Measurements from ENCODE around the gene DENND5B.
"Not testable (repeated sequence)": the region's sequence is repeated elsewhere in the genome, so short reads cannot be mapped to it uniquely, and the experiment has no call there.

Gene DENND5B

GRCh38 chr12:31377210-31377609 lies 213.7 kb downstream of the DENND5B start:
- DNase-seq (ENCODE audit: low spot score): not testable (repeated sequence)

DNA sequence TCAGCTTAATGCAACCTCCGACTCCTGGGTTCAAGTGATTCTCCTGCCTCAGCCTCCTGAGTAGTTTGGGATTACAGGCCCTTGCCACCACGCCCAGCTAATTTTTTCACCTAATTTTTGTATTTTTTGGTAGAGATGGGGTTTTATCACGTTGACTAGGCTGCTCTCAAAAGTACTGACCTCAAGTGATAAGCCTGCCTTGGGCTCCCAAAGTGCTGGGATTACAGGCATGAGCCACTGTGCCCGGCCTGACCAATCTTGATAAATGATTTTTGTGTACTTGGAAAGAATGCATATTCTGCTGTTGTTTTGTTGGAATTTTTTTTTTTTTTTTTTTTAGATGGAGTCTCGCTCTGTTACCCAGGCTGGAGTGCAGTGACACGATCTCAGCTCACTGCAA lies 215.5 kb downstream of the DENND5B start:
- not testable (repeated sequence) for DNase-seq (ENCODE audit: low spot score)

DNA sequence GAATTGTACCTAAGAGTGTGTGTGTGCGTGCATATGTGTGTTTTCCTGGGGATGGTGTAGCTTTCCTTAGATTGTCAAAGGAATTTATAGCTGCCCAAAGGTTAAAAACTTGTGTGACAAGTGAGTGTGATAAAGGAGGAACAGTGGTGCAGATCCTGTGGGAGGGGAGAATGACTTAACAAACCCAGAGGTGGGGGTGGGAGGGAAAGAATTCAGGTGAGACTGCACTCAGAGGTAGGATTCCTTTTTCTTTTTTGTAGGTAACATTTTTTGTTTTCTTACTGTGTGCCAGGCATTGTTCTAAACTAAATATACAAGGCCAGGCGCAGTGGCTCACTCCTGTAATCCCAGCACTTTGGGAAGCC lies 219.7 kb downstream of the DENND5B start:
- peak; percentile 30 for DNase-seq (ENCODE audit: low spot score)

- DNase-seq (ENCODE audit: low spot score): peak; percentile 62
Observed at GRCh38 chr12:31370531-31371255, 220.2 kb downstream of the DENND5B start.

DNA sequence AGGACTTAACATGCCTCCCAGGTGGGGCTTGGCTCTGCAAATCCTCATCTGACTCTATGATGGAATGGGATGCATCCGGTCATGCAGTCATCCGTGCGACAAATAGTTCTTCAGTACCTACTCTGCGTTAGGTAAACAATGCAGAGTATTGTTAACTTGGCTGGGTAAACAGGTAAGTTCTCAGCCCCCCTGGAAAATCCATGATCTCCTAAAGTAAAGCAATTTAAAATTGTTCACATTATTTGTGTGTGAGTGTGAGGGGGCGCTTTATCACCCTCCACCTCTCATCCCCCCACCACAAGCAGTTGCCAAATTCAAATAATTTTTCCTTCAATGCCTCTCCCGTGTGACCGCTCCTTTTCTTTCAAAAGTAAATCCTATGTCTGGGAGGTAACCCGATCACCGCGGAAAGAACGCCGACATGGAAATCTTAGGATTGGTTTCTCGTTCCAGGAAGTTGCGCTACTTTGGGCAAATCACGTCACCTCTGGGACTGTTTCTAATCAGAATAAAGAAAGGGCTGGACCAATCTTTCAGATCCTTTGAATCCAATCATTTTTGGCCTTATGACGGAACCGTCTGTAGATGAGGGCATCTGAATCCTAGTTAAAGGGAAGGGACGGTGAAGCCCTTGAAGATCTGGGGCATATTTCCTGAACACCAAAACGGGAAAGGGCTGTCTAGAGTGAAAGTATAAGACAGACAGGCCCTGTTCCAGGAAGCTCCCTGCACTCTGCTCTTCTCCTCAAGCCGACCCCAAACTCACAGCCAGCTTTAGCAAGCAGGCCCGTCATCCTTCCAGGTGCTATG lies 221.0 kb downstream of the DENND5B start:
- peak; percentile 74 for DNase-seq (ENCODE audit: low spot score)

- DNase-seq (ENCODE audit: low spot score): peak; percentile 46
Observed at GRCh38 chr12:31368666-31369361, 222.1 kb downstream of the DENND5B start.

DNA sequence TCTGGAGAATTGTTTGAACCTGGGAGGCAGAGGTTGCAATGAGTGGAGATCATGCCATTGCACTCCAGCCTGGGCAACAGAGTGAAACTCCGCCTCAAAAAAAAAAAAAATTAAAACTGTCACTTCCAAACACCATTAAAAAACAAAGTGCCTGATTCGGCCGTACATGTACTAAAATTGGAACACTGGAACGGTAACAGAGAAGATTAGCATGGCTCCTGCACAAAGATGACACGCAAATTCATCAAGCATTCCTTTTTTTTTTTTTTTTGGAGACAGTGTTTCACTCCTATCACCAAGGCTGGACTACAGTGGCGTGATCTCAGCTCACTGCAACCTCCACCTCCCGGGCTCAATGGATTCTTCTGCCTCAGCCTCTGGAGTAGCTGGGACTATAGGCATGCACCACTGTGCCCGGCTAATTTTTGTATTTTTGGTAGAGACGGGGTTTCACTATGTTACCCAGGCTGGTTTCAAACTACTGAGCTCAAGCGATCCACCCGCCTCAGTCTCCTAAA lies 224.8 kb downstream of the DENND5B start:
- no peak for DNase-seq (ENCODE audit: low spot score)

- DNase-seq (ENCODE audit: low spot score): no peak
Observed at GRCh38 chr12:31363831-31364230, 227.1 kb downstream of the DENND5B start.

GRCh38 chr12:31363416-31363809 lies 227.5 kb downstream of the DENND5B start:
- DNase-seq (ENCODE audit: low spot score): peak; percentile 29

DNA sequence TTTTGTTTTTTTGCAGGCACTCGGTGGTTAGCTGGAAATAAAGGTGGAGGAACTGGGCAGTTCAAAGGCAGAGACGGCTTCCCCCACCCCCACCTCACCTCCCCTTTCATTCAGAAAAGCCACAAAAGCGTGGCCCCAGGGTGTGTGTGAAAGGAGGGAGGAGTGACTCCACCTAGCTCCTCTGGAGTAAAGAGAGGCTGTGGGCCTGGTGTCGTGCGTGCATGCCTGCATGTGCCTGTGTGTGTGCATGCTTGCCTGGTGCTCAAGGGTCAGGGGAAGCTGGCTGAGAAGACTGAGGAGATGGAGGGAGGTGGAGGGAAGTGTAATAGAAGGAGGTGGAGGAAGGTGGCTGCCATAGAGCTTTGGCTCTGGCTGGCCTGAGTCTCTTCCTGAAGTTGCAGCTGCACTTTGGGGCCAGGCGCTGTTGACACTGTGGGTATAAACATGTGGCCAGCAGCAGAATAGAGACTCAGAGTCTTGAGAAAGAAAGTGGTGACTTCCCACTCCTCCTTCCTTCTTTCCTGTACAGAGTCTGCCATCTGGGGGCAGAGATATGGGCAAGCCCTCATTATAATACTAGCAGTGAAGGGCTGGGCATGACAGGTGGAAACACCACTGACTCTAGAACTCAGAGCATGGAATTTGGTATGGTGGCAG lies 228.0 kb downstream of the DENND5B start:
- DNase-seq (ENCODE audit: low spot score): peak; percentile 32

GRCh38 chr12:31362115-31362758 lies 228.7 kb downstream of the DENND5B start:
- peak; percentile 97 for DNase-seq (ENCODE audit: low spot score)

DNA sequence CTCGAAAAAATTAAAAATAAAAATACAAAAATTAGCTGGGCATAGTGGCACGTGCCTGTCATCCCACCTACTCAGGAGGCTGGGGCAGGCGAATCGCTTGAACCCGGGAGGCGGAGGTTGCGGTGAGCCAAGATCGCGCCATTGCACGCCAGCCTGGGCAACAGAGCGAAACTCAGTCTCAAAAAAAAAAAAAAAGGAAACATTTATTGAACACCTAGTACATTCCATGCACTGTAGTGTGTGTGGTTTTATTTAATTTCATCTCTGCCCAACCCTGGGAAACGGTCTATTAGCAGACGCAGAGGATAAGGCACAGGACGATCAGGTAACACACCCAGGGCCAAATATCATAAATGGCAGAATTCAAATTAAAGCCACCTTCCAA lies 229.2 kb downstream of the DENND5B start:
- no peak for DNase-seq (ENCODE audit: low spot score)

DNA sequence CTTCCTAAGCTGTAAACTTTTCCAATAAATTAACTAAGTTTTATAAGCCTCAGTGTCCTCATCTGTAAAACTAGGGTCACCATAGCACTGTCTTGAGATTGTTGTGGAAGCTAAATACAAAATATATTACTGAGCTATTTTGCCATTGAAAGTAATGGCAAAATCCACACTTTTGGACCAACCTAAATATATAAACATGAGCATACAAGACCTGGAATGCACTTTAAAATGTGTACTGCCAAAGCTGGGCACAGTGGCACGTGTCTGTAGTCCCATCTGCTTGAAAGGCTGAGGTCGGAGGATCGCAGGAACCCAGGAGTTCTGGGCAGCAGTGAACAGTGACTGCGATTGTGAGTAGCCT lies 235.2 kb downstream of the DENND5B start:
- no peak for DNase-seq (ENCODE audit: low spot score)

GRCh38 chr12:31353750-31354708 lies 236.9 kb downstream of the DENND5B start:
- DNase-seq (ENCODE audit: low spot score): peak; percentile 84

DNA sequence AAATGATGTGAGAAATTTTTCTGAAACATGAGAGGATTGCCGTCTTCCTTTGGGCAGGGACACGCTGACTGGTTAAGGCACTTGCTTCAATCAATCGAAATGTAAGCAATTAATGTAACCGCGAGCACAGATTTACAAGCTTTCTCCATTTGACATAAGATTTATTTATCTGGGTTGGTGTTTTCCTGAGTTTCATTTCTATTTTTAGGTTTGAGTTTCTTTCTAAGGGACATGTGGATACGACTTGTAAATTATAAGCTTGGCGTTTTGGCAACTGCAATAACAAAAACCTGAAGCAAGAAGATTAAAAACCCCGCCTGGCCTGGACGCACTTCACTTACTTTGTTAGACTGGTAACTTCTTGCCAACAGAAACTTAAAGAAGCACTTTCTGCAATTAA lies 244.7 kb downstream of the DENND5B start:
- DNase-seq (ENCODE audit: low spot score): no peak

DNA sequence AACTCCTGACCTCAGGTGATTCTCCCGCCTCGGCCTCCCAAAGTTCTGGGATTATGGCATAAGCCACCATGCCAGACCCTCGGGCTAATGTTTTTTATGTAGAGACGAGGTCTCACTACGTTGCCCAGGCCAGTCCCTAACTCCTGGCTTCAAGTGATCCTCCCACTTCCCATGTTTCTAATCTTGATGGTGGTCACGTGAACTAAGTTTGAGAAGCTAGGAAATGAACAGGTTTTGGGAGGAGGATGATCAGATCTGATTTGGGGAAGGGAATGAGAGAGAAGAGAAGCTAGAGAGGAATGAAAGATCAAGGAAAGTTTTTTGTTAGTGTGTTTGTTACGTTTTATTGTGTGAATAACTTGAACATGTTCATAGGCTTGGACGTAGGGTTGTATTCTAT lies 247.8 kb downstream of the DENND5B start:
- no peak for DNase-seq (ENCODE audit: low spot score)

DNA sequence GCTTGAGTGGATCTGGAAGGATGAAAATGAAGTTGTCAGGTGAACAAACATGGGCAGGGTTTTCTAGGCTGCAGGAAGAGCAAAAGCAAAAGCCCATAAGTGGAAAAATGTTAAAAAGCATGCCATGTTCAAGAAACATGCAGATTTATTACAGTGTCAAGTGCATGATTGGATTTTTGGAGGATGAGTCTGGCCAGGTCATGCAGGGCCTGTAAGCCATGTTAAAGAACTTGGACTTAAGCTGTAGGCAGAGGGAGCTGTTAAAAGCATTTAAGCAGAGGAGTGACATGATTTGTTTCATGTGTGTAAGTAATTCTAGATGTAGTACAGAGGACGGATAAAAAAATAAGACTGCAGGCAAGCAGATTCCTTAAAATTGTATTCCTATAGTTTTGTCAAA lies 248.7 kb downstream of the DENND5B start:
- DNase-seq (ENCODE audit: low spot score): no peak

- no peak for DNase-seq (ENCODE audit: low spot score)
Observed at GRCh38 chr12:31339831-31340622, 250.9 kb downstream of the DENND5B start.

DNA sequence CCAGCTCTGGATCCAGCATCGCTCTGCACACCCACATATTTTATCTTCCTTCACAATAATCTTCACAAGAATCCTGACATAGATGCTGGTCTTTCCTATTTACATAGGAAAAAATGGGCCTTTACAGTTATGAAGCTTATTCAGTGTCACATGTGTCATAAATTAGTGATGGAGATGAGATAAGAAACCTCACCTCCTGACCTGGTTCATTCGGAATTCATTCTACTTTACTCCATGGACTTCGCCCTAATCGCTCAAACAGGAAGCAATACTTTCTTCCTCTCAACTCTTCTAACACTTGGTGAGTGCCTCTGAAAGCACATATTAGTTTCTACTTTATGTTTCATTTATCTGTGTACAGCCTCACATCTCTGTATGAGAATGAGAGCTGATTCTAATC lies 253.0 kb downstream of the DENND5B start:
- no peak for DNase-seq (ENCODE audit: low spot score)
